Measurements from ENCODE around the gene NADSYN1.

DNA sequence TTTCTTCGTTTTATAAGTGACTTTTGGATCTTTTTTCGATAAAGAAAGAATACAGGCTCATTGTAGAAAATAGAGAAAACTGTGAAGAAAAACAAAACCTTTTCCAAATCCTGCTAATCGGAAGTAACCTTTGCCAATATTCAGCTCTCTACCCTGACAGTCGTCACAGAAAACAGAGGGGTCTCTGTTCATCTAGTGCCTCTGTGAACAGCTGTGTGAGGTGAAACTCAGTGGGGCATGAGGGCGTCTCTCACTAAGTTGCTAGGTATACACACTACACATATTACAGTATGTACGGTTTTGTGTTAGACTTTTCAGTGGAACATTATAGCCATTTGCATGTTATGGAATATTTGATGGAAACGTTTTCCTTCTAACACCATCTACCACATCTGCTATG lies 44.2 kb upstream of the NADSYN1 start:
- TF ChIP-seq, protein P1, sequence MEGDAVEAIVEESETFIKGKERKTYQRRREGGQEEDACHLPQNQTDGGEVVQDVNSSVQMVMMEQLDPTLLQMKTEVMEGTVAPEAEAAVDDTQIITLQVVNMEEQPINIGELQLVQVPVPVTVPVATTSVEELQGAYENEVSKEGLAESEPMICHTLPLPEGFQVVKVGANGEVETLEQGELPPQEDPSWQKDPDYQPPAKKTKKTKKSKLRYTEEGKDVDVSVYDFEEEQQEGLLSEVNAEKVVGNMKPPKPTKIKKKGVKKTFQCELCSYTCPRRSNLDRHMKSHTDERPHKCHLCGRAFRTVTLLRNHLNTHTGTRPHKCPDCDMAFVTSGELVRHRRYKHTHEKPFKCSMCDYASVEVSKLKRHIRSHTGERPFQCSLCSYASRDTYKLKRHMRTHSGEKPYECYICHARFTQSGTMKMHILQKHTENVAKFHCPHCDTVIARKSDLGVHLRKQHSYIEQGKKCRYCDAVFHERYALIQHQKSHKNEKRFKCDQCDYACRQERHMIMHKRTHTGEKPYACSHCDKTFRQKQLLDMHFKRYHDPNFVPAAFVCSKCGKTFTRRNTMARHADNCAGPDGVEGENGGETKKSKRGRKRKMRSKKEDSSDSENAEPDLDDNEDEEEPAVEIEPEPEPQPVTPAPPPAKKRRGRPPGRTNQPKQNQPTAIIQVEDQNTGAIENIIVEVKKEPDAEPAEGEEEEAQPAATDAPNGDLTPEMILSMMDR (IDR thresholded peaks at IDR 0.05): no peak
- TF ChIP-seq POLR2A (IDR thresholded peaks at IDR 0.05): no peak
